ENCODE measurements around the gene VAV3.
A peak's percentile ranks its signal among the peaks of the same experiment; 100 is the strongest.
"Not testable (repeated sequence)": the region's sequence is repeated elsewhere in the genome, so short reads cannot be mapped to it uniquely, and the experiment has no call there.

The VAV3 gene

GRCh38 chr1:107786203-107786845, 178.7 kb downstream of the VAV3 start:
- DNase-seq = no peak

DNA sequence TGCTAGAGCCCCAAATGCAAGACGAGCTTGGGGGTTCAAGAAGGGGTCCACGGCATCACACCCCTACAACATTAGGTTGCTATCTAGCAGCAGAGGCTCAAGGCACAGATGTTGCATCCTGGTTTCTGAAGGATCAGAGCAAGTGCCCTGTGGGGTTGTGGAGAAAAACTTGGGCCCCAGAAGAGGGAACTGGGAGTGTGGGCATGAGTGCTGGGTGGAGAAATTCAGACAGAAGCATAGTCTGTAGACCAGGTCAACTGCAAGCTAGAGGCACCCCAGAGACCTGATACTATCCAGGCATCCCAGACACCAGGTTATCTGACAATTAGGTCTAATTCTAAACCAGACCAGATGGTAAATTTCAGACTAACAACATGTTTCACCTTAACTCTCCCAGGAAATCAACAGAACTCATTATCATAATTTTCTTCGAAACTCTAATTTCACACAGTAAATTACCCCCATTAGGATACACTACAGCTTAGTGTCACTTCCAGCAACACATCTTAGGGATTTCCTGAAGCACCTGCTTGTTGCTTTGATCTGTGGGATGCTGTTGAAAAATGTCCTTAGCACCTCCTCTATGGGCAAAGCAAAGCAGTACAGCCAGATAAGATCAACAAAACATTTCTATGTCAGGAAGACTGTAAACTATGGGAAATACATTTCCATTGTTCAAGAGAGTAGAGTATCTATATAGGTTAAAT, 179.3 kb downstream of the VAV3 start:
- DNase-seq = no peak

GRCh38 chr1:107782217-107782845, 182.6 kb downstream of the VAV3 start:
- DNase-seq = peak; percentile 45

GRCh38 chr1:107781245-107781644, 183.7 kb downstream of the VAV3 start:
- DNase-seq = no peak

DNA sequence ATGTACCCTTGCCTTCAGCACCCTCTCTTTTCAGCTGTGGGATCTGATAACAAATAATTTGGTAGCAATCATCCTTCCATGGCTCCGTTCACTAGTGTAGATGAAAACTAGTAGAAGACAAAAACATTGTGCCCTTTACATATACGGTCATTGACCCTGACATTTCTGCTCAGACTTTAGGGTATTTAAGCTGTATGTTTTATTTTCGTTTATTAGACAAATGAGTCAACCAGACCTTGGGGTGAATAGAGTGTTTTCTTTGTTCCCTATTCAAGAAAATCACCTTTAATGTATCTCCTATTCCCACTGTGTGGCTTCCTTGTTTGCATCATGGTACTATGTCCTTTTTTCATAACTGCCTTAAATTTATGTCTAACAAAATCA, 187.3 kb downstream of the VAV3 start:
- DNase-seq = no peak

DNA sequence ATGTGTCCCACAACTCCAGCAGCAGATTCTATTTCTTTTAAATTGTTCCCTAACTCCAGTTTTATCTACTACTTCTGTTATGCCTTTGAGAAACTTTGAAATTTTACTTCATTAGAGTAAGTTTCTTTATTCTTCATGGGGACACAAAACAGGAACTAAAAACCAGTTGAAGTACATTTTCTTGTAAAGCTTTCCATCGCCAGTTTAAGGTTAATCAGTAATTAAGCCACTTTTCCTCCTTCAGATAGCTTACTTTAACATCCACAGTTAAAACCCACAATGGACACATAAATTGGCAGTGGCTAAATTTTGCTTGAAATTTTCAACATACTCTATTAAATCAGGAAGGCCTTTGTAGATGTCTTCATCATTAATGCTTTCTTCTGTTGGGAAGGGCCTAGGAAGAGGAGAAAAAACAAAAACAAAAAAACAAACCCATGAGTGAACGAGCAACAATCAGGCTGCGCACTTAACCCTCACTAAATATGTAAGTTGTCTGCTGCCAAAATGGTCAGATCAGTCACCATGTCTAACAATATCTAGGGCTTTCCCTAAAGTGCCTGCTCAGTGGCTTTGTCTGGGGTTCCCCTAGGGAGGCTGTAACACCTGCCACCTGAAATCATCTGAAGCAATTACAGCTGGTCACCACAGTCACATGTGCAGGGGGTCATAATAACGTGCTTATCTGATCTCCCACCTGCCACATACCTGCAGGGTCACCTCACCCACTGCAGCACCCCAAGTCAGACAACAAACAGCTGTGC, 187.9 kb downstream of the VAV3 start:
- DNase-seq = no peak

- no peak for DNase-seq
These were observed 193.6 kb downstream of the VAV3 start for GRCh38 chr1:107771377-107771776.

DNA sequence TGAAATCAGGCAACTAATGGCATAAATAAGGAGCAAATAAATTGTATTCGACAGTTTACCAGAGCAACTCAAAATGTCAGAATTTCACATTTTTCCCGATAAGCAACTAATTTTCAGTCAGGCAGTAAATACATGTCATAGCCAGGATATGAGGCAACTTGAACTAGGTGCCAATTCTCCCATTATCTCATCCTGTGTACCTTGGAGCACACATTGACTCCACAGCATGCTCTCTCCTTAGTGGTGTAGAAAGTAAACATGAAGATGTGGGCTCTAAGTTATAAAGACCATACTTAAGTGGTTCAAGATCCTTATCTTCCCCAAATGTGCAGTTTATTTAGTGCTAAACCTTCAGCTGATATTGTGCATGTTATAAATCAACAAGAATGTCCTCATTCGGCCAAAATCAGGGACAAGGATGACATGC, 197.8 kb downstream of the VAV3 start:
- no peak for DNase-seq

DNA sequence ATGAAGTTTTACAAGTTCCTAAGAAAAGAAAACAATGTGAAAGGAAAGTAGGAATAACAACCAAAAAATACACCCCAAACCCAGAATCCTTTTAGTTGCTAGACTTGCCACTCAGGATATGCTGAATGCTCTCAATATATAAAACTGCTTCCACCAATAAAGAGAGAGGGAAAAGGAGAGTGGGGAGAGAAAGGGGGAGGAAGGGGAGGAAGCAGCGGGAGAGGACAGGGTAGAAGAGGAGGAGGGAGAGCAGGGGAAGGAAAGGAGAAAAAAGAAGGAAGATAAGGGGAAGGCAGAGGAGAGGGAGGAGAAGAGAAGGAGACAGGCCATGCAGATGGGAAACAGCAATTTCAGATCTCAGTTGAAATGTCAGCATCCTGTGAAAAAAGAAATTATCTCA, 198.4 kb downstream of the VAV3 start:
- no peak for DNase-seq

DNA sequence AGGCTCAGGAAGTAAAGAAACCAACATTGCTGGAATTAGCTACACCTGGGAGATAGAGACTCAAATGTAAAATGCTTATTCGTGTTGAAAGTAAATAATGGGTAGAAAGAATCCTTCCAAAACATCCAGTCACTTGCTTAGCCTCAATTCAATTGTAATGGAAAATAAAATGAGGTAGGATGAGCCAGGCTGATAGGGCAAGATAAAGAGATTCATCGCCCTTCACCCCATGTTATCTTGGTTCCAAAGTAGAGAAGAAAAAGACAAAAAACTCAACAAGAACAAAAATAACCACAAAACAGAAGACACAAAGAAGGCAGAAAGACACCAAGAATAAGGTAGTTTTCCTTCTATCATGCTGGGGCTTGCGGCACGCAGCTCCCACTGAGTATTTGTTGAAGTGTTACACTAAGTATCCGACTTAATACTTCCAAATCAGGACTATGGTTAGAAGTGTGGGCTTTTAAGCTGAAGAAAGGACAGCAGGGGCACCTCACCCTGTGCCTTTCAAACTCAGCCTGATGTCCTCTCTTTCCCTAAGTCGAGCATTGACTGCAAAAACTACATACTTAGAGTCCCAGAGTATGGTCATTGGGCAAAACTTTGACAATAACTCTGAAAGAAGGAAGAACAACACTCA, 202.1 kb downstream of the VAV3 start:
- no peak for DNase-seq

DNA sequence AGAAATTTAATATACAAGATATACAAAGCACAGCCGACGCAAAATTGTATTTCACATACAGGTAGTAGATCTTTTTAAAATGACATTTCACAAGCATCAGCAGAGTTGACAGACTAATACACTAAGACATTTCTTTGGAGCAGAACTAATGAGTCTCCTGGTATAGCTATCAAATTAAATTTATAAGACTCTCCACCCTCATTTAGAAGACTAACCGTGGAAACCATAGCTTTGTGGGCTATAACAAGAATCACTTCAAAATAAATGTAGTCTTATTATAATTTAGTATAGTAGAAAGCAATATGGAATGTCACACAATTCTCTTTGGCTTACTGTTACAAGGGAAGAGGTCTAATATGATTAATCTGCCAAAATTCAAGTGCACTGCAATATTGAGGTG, 204.9 kb downstream of the VAV3 start:
- DNase-seq = no peak

DNA sequence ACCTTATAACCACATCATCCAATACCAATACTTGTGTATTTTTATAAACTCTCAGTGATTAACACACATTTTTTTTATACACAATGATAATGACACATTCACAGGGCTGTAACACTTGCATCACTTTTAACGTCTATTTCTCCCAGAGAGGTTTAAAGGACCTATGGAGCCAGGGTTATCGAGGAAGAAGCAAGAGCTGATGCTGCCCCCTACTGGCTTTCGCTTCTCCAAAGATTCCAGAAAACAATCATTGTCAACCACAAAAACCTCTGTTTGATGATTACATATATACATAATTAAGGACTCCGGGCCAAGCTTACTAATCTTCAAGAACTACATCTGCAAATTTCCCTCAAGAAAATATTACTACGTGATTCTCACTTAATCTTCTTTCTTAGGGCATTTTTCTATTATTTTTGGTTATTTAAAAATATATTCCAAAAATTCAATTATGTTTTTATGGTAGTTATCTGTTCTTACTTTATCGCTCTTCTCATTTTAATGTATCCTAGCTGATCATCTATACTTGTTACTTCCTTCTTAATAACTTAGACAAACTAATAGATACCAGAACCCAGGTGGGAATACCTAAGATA, 214.5 kb downstream of the VAV3 start:
- DNase-seq = no peak

DNA sequence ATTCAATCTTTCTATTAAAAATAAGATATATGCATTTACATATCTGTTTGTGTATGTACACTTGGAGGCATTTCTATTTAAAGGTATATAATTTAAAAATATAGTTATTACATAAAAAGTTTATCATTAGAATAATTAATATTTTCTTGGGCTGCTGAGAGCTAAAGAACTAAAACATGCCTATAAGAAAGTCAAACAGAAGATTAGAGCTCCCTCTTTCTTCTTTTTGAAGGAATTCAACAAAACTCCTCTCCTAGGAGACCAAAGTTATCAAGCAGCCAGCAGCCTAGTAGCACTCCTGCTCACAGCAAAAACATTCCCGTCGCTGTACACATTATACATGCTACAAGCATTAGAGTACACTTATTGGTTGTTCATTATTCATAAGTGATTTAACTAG, 216.4 kb downstream of the VAV3 start:
- no peak for DNase-seq

DNA sequence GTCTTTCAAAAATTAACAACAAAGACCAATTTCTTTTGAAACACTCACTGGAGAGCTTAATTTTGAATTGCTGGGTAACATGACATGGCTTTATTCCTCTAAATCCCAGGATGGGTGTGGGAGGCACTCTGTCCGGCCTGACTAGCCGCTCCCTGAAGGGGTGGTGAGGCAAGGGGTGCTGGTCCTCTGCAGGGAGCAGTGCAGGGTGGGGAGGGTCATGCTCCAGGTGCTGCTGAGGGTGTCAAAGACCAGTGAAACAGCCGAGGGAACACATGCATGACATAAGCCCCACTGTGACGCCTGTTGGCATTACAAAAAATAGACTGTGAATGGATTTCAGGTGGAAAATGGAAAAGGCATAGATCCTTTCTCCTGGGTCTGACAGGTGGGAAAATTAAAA, 223.7 kb downstream of the VAV3 start:
- DNase-seq = no peak

GRCh38 chr1:107740579-107740978, 224.4 kb downstream of the VAV3 start:
- no peak for DNase-seq

- no peak for DNase-seq
These were observed 225.3 kb downstream of the VAV3 start for GRCh38 chr1:107739651-107740050.

GRCh38 chr1:107739201-107739600, 225.8 kb downstream of the VAV3 start:
- no peak for DNase-seq

DNA sequence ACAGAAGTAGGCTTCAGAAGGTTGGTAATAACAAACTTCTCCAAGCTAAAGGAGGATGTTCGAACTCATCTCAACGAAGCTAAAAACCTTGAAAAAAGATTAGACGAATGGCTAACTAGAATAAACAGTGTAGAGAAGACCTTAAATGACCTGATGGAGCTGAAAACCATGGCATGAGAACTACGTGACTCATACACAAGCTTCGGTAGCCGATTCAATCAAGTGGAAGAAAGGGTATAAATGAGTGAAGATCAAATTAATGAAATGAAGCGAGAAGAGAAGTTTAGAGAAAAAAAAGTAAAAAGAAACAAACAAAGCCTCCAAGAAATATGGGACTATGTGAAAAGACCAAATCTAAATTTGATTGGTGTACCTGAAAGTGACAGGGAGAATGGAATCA, 231.6 kb downstream of the VAV3 start:
- DNase-seq = not testable (repeated sequence)

DNA sequence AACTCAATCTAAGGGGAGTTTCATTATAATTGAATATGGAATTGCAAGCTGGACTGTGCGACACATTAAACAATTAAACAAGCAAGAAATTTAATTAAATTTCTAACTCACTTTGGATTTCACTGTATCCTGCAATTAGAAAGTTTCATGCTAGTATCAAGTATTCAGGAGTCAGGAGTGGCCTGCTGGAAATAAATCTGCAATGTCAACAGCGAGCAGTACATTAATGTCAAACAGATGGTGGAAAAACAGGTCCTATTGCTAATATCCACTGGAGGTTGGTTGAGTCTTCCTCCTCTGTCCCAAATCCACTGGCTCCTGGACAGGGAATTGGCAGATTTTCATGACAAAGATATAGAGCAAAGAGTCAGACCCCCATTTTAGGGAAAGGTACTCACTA, 237.1 kb downstream of the VAV3 start:
- no peak for DNase-seq

DNA sequence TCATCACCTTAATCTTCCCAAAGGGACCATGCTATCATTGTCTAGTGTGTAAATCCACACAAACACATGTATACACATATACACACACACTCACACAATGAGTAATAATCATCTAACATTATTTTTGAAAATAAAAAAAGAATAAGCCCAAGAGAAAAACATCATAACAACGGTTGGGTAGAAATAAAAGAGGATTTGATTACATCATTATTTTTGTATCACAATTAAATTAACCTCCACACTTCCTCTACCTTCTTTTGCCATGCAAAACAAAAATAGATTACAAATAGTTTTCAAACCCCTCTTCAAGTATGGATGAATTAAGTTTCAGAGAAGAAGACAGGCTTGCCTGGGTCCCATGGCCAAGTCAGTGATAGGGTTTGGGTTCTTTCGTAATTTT, 238.1 kb downstream of the VAV3 start:
- no peak for DNase-seq

GRCh38 chr1:107724648-107725047, 240.3 kb downstream of the VAV3 start:
- DNase-seq = no peak

DNA sequence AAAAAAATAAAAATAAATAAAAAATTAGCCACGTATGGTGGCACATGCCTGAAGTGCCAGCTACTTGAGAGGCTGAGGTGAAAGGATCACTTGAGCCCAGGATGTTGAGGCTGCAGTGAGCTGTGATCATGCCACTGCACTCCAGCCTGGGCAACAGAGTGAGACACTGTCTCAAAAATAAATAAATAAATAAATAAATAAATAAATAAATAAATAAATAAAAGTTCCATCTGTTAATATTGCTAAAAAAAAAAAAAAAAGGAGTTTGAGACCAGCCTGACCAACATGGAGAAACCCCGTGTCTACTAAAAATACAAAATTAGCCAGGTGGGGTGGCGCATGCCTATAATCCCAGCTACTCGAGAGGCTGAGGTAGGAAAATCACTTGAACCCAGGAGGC, 244.8 kb downstream of the VAV3 start:
- not testable (repeated sequence) for DNase-seq

DNA sequence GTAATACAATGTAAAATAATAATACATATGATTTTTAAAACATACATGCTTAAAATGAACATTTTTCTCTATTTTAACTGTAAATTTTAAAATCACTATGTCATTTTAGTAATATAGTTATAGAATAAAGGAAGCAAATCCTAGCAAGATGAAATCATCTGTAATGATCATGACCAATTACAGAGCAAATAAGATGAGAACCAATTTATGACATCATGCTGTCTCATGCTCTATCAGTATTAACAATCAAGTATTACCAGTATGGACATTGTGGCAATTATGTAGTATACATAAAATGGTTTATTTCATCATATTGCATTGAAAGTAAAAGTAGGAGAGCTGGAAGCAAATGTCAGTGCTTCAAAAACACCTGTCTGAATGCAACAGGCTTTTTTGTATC, 255.0 kb downstream of the VAV3 start:
- no peak for DNase-seq
